Activated naive CD4-positive, alpha-beta T cell treated with anti-CD3 and anti-CD28 coated beads for 36 hours (primary cell): ENCODE data around the gene TMEM95. TPM values are rescaled to one million over a fixed set of nuclear protein-coding genes. Genes with fewer than 3 reads are reported as not detected.
"Not testable (repeated sequence)": the region's sequence is repeated elsewhere in the genome, so short reads cannot be mapped to it uniquely, and the experiment has no call there.

Experiments used
- CTCF ChIA-PET: fragments of 350-600 bp; sonication (Branson Sonifier 250); formaldehyde crosslinking; loops from one replicate; lab custom pipeline; 2021; ENCODE audit warnings: antibody characterized with exemption; lab: Charles Lee
- DNase-seq: peaks from one replicate; pipeline ENCODE4 v3.0.0-alpha.2; 2020
- H3K27ac Mint-ChIP-seq: one replicate; pipeline ENCODE4 v1.8.0; 2021; ENCODE audit warnings: mild to moderate bottlenecking, mixed read lengths
- H3K27me3 Mint-ChIP-seq: one replicate; pipeline ENCODE4 v1.8.0; 2021; ENCODE audit warnings: low read depth, mixed read lengths
- H3K36me3 Mint-ChIP-seq: one replicate; pipeline ENCODE4 v1.8.0; 2021; ENCODE audit warnings: low read depth, mixed read lengths
- H3K4me1 Mint-ChIP-seq: one replicate; pipeline ENCODE4 v1.8.0; 2021; ENCODE audit warnings: low read depth, mixed read lengths
- H3K4me3 Mint-ChIP-seq: one replicate; pipeline ENCODE4 v1.8.0; 2021; ENCODE audit warnings: mild to moderate bottlenecking, moderate library complexity, mixed read lengths
- H3K9me3 Mint-ChIP-seq: one replicate; pipeline ENCODE4 v1.8.0; 2021; ENCODE audit warnings: mixed read lengths
- intact Hi-C: fragments of 100-400 bp; cut with micrococcal nuclease; formaldehyde crosslinking; loops from one replicate; pipeline ENCODE4 v1.15.1; 2023
- total RNA-seq, 2 experiments: library from RNA; stranded (reverse); gene quantifications; one replicate each; pipeline ENCODE4 v1.2.3, GENCODE V29; 2021

Gene TMEM95
- total RNA-seq, 2 experiments from 2014 or later = not detected

DNA sequence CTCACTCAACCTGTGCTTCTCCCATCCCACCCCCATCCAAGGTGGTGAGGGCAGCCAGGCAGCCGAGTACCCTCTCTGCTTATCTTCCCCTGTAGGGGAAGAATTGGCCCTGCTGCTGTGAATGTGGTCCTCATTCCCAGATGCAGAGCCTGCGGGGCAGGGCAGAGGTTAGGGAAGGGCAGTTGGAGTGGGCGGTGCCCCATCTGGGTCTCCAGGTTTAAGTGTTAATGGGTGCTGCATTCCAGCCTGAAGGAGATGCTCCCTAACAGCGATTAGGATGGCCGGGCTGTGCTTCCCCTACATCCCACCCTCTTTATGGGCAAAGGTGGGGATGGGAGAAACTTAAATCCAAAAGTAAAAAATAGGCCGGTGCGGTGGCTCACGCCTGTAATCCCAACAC lies 12.1 kb downstream of the TMEM95 start:
- DNase-seq = no peak
- CTCF ChIA-PET = interaction anchor here (1.5 kb wide), 1 partner anchor 11 kb away, joined by 5 read pairs; no protein-coding TSS in a partner anchor

DNA sequence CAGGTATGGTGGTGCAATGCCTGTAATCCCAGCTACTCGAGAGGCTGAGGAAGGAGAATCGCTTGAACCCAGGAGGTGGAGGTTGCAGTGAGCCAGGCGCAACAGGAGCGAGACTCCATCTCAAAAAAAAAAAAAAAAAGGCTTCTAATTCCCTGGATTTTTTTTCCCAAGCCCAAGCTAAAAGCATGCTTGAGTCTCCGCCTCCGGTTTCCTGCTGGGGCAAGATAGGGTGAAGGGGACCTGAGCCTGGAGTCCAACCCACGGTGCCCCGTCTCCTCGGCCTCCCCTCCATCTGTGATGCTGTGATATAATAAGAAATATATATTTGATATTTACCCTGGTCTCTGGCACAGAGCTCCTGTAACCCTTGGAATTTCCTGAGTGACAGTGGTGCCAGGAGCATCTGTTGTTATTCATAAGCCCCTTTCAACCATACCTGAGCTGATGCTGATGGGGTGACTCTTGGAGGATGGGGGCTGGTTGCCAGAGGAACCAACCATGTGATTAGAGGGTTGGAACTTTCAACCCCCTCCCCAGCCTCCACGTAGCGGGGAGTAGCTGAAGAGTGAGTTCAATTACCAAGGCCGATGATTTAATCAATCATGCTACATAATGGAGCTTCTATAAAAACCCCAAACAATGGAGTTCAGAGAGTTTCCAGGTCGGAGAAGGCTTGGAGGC lies 13.1 kb downstream of the TMEM95 start:
- no peak overlapping the region for H3K4me3 Mint-ChIP-seq
- H3K36me3 Mint-ChIP-seq = no peaks in the 10 kb centered on the region
- H3K4me1 Mint-ChIP-seq = no peaks in the 10 kb centered on the region
- peaks cover 2% of the 10 kb centered on the region for H3K27me3 Mint-ChIP-seq
- CTCF ChIA-PET = interaction anchor here (1.5 kb wide), 1 partner anchor 12 kb away, joined by 5 read pairs; no protein-coding TSS in a partner anchor
- intact Hi-C loops = no loop called here
- H3K27ac Mint-ChIP-seq = no peak overlapping the region
- DNase-seq = no peak
- H3K9me3 Mint-ChIP-seq = no peaks in the 10 kb centered on the region

More for the DNA sequence above, 12.1 kb downstream of the TMEM95 start:
- no peaks in the 10 kb centered on the region for H3K9me3 Mint-ChIP-seq
- H3K27ac Mint-ChIP-seq = no peak overlapping the region
- H3K36me3 Mint-ChIP-seq = no peaks in the 10 kb centered on the region
- H3K4me3 Mint-ChIP-seq = no peak overlapping the region
- no peaks in the 10 kb centered on the region for H3K4me1 Mint-ChIP-seq
- intact Hi-C loops = no loop called here
- H3K27me3 Mint-ChIP-seq = peaks cover 2% of the 10 kb centered on the region

DNA sequence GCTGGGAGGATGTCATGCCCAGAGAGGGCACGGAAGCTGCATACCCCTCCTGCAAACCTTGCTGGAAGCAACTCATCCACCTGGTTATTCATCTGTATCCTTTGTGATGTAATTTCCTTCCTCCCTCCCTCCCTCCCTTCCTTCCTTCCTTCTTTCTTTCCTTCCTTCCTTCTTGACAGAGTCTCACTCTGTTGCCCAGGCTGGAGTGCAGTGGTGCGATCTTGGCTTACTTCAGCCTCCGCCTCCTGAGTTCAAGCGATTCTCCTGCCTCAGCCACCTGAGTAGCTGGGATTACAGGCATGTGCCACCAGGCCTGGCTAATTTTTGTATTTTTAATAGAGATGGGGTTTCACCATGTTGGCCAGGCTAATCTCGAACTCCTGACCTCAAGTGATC lies 13.6 kb downstream of the TMEM95 start:
- H3K36me3 Mint-ChIP-seq, H3K9me3 Mint-ChIP-seq, H3K4me1 Mint-ChIP-seq, H3K27ac Mint-ChIP-seq, DNase-seq, H3K4me3 Mint-ChIP-seq, H3K27me3 Mint-ChIP-seq, intact Hi-C loops: not testable (repeated sequence)
- CTCF ChIA-PET = interaction anchor here (1.5 kb wide), 1 partner anchor 12 kb away, joined by 5 read pairs; no protein-coding TSS in a partner anchor

DNA sequence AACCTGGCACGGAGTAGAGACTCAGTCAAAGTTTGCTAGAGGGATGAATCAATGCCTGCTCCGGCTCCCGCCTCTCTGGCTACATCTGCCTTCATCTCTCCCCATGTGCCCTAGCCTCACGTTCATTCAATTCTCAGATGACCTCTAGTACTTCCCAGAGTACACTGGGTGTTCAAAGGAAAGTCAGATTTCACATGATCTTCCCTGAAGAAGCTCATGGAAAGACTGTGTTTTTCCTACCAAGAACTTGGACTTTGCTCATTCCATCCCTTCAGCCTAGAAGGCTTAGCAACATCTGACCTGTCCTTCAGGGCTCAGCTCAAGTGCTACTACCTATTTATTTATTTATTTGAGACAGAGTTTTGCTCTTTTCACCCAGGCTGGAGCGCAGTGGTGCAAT lies 14.9 kb downstream of the TMEM95 start:
- intact Hi-C loops = no loop called here
- CTCF ChIA-PET = interaction anchor here (0.9 to 3.5 kb wide), 2 partner anchors 14 to 45 kb away, joined by 3 to 13 read pairs; no protein-coding TSS in a partner anchor
- H3K4me3 Mint-ChIP-seq = no peak overlapping the region
- no peak overlapping the region for H3K27ac Mint-ChIP-seq
- no peaks in the 10 kb centered on the region for H3K36me3 Mint-ChIP-seq
- DNase-seq = no peak
- no peaks in the 10 kb centered on the region for H3K4me1 Mint-ChIP-seq
- peaks cover 2% of the 10 kb centered on the region for H3K27me3 Mint-ChIP-seq
- H3K9me3 Mint-ChIP-seq = no peaks in the 10 kb centered on the region

- no peaks in the 10 kb centered on the region for H3K9me3 Mint-ChIP-seq
- CTCF ChIA-PET = interaction anchor here (0.5 to 3.5 kb wide), 5 partner anchors 15 to 372 kb away, joined by 3 to 13 read pairs (median 3); no protein-coding TSS in a partner anchor
- H3K4me3 Mint-ChIP-seq = no peak overlapping the region
- H3K27ac Mint-ChIP-seq = no peak overlapping the region
- intact Hi-C loops = no loop called here
- no peak for DNase-seq
- H3K27me3 Mint-ChIP-seq = peaks cover 2% of the 10 kb centered on the region
- H3K36me3 Mint-ChIP-seq = no peaks in the 10 kb centered on the region
- H3K4me1 Mint-ChIP-seq = no peaks in the 10 kb centered on the region
These were observed 15.9 kb downstream of the TMEM95 start for GRCh38 chr17:7370853-7371252.

- peaks cover 3% of the 10 kb centered on the region for H3K9me3 Mint-ChIP-seq
- H3K27ac Mint-ChIP-seq = no peak overlapping the region
- CTCF ChIA-PET = no interaction called here
- no peaks in the 10 kb centered on the region for H3K36me3 Mint-ChIP-seq
- no peak overlapping the region for H3K4me3 Mint-ChIP-seq
- H3K4me1 Mint-ChIP-seq = no peaks in the 10 kb centered on the region
- peaks cover 11% of the 10 kb centered on the region for H3K27me3 Mint-ChIP-seq
- DNase-seq = no peak
- intact Hi-C loops = no loop called here
These were observed 19.4 kb downstream of the TMEM95 start for GRCh38 chr17:7374353-7374752.

DNA sequence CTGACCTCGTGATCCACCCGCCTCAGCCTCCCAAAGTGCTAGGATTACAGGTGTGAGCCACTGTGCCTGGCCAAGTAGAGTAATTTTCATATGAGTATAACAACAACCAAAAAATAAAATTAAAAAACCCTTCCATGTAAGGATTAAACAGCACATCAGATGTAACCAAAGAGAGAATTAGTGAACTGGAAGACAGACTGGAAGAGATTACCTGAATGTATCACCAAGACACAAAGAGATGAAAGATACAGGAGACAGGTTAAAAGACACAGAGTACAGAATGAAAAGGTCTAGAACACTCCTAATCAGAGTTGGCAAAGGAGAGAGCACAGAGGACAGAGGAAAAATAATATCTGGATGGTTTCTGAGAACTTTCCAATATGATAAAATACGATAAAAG lies 24.2 kb downstream of the TMEM95 start:
- H3K36me3 Mint-ChIP-seq = no peaks in the 10 kb centered on the region
- CTCF ChIA-PET = interaction anchor here (0.5 kb wide), 1 partner anchor 168 kb away, joined by 4 read pairs; no protein-coding TSS in a partner anchor
- no peak overlapping the region for H3K4me3 Mint-ChIP-seq
- DNase-seq = no peak
- no peaks in the 10 kb centered on the region for H3K4me1 Mint-ChIP-seq
- intact Hi-C loops = no loop called here
- peaks cover 35% of the 10 kb centered on the region for H3K27me3 Mint-ChIP-seq
- H3K9me3 Mint-ChIP-seq = peaks cover 3% of the 10 kb centered on the region
- H3K27ac Mint-ChIP-seq = no peak overlapping the region

- Mint-ChIP-seq H3K27ac (no peak overlapping the region), H3K4me1 (peaks cover 4% of the 10 kb centered on the region), H3K36me3 (no peaks in the 10 kb centered on the region), H3K4me3 (no peak overlapping the region), H3K27me3 (peaks cover 35% of the 10 kb centered on the region), H3K9me3 (peaks cover 3% of the 10 kb centered on the region)
- intact Hi-C loops = no loop called here
- CTCF ChIA-PET = interaction anchor here (1.1 kb wide), 1 partner anchor 134 kb away, joined by 3 read pairs; no protein-coding TSS in a partner anchor
- no peak for DNase-seq
These were observed 25.4 kb downstream of the TMEM95 start for GRCh38 chr17:7380321-7380720.

- H3K27me3 Mint-ChIP-seq = peaks cover 35% of the 10 kb centered on the region
- intact Hi-C loops = no loop called here
- peaks cover 3% of the 10 kb centered on the region for H3K9me3 Mint-ChIP-seq
- H3K4me3 Mint-ChIP-seq = no peak within 1 kb of the TSS
- DNase-seq = no peak
- peaks cover 4% of the 10 kb centered on the region for H3K4me1 Mint-ChIP-seq
- H3K27ac Mint-ChIP-seq = no peak within 1 kb of the TSS
- CTCF ChIA-PET = interaction anchor here (1.1 to 1.6 kb wide), 2 partner anchors 25 to 133 kb away, joined by 3 to 5 read pairs; no protein-coding TSS in a partner anchor
- H3K36me3 Mint-ChIP-seq = no peaks in the 10 kb centered on the region
These were observed 26.1 kb downstream of the TMEM95 start, which contains the start of gene TNK1 for GRCh38 chr17:7380855-7381683. TNK1 (plus strand) TSS chr17:7381089; CDS start chr17:7382927, 1,838 bp downstream.

GRCh38 chr17:7382901-7383300 lies 27.9 kb downstream of the TMEM95 start:
- intact Hi-C loops = no loop called here
- no peak for DNase-seq
- Mint-ChIP-seq H3K4me1 (peaks cover 4% of the 10 kb centered on the region), H3K27ac (no peak overlapping the region), H3K36me3 (no peaks in the 10 kb centered on the region), H3K9me3 (peaks cover 3% of the 10 kb centered on the region), H3K27me3 (peaks cover 30% of the 10 kb centered on the region), H3K4me3 (no peak overlapping the region)
- CTCF ChIA-PET = interaction anchor here (0.6 to 2.4 kb wide), 2 partner anchors 10 to 178 kb away, joined by 3 to 6 read pairs; no protein-coding TSS in a partner anchor

DNA sequence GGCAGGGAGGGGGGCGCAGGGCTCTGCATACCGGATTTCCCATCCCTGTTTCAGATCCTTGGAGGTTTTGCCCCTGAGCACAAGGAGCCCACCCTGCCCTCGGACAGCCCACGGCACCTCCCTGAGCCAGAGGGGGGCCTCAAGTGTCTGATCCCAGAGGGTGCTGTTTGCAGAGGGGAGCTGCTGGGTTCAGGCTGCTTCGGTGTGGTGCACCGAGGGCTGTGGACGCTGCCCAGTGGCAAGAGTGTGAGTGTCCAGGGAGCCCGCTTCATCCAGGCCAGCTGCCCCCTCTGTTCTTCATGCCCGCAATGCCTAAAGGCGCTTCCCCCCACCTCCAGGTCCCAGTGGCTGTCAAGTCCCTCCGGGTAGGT lies 28.4 kb downstream of the TMEM95 start:
- Mint-ChIP-seq H3K9me3 (peaks cover 3% of the 10 kb centered on the region), H3K27me3 (peaks cover 30% of the 10 kb centered on the region), H3K36me3 (no peaks in the 10 kb centered on the region), H3K4me1 (peaks cover 4% of the 10 kb centered on the region), H3K4me3 (peak overlapping the region; percentile 70), H3K27ac (no peak overlapping the region)
- intact Hi-C loops = no loop called here
- no peak for DNase-seq
- CTCF ChIA-PET = interaction anchor here (0.6 to 2.4 kb wide), 2 partner anchors 10 to 177 kb away, joined by 3 to 6 read pairs; no protein-coding TSS in a partner anchor
